ENCODE data around the gene SLC25A20.
"Not testable (repeated sequence)": the region's sequence is repeated elsewhere in the genome, so short reads cannot be mapped to it uniquely, and the experiment has no call there.

SLC25A20 gene

DNA sequence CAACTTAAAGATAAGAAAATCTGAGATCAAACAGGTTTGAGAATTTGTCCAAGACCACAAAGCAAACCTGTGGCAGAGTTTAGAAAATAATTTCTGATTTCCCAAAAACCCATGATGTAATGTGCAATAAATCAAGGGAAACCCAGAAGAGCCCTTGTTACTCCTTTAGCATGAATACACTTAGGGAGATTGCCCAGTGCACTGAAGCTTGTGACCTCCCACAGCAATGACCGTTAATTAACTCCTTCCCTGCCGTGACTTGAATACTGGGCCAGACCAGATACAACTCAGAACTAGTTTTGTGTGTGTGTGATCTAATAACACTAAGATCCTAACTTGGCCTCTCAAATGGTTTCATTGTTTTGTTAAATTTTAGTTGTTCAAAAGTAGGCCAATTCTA lies 53.5 kb downstream of the SLC25A20 start:
- no peak for DNase-seq (ENCODE audit: low read depth)

DNA sequence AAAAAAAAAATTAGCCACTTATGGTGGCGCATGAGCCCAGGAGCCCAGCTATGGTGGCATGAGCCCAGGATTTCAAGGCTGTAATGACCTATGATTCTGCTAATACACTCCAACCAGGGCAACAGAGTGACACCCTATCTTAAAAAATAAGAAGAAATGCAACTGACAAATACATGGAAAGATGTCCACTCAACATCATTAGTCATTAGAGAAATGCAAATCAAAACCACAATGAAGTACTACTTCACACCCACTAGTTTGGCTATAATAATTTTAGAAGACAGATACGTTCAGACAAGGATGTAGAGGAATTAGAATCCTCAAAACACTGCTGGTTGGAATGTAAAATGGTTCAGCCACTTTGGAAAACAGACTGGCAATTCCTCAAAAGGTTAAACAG lies 61.5 kb downstream of the SLC25A20 start:
- no peak for DNase-seq (ENCODE audit: low read depth)

DNA sequence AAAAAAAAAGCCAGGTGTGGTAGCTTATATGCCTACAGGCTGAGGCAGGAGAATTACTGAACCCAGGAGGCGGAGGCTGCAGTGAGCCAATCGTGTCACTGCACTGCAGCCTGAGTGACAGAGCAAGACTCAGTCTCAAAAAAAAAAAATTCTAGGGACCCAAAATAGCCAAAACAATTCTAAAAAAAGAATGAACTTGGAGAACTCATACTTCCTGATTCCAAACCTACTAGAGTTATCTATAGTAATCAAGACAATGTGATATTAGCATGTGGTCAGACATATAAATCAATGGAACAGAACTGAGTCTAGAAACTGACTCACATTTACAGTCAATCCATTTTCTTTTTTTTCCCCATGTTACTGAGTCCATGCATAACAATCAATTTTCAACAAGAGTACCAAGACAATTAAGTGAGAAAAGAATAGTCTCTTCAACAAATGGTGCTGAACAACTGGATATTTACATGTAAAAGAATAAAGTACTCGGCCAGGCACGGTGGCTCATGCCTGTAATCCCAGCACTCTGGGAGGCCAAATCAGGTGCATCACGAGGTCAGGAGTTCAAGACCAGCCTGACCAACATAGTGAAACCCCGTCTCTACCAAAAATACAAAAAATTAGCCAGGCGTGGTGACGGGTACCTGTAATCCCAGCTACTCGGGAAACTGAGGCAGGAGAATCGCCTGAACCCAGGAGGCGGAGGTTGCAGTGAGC lies 62.9 kb downstream of the SLC25A20 start:
- no peak for DNase-seq (ENCODE audit: low read depth)

DNA sequence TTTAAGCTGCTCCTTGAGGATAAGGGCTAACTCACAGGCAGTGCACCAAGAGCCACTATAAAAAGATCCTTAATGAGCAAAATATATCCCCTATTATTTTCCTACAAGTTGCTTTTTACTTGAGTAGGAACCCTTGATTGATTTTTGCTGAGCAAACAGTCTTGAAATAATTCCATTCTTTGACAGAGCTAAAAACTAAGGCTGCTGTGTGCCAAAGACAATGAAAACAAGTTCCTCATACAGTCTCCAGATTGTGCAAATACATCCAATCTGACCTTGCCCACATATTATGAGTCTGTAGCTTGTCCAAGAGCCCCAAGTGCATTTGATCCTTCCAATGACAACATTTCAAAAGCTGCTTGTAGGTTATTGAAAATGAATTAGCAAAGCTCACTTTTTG lies 66.0 kb downstream of the SLC25A20 start:
- peak; percentile 73 for DNase-seq (ENCODE audit: low read depth)

DNA sequence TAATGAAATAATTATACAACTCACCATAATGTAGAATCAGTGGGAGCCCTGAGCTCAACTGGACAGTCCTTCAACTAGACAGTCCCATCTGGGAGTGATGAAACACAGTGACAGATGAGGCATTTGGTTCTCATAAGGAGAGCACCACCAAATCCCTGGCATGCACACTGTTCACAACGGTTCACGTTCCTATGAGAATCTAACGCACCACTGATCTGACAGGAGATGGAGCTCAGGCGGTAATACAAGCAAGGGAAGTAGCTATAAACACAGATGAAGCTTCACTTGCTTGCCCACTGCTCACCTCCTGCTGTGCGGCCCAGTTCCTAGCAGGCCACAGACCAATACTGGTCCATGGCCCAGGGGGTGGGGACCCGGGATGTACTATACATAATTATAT lies 68.0 kb downstream of the SLC25A20 start:
- DNase-seq (ENCODE audit: low read depth), result no peak

DNA sequence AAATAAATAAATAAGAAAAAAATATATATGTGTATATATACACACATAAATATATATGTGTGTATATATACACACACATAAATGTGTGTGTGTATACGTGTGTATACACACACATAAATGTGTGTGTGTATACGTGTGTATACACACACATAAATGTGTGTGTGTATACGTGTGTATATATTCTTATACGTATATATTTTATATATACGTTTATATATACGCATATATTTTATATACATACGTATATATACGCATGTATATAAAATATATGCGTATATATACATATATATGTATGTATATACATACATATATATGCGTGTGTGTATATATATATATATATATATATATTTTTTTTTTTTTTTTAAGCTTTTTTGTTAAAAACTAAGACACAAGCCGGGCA lies 69.2 kb downstream of the SLC25A20 start:
- DNase-seq (ENCODE audit: low read depth), result not testable (repeated sequence)

DNA sequence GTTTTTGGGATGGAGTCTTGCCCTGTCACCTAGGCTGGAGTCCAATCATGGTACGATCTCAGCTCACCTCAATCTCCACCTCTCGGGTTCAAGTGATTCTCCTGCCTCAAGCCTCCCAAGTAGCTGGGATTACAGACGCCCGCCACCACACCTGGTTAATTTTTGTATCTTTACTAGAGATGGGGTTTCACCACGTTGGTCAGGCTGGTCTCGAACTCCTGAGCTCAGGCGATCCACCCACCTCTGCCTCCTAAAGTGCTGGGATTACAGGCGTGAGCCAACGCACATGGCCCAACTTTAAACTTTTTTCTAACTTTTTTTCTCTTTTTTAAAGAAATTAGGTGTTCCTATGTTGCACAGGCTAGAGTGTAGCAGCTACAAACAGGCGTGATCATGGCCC lies 70.8 kb downstream of the SLC25A20 start:
- DNase-seq (ENCODE audit: low read depth), result not testable (repeated sequence)

DNA sequence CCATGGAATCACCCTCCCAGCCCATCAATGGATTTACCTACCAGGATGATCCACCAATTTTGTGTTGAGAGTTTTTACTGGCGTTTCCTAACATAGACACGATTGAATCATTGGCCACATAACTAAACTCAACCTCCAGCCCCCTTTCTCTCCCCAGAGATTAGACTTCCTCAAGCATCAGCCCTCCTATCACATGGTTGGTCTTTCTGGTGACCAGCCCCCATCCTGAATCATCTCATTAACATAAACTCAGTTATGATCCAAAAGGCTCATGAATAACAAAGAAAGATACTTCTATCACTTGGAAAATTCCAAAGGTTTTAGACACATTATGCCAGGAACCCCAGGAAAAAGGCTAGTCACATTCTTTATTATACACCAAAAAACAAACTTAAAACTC lies 72.2 kb downstream of the SLC25A20 start:
- peak; percentile 99 for DNase-seq (ENCODE audit: low read depth)

DNA sequence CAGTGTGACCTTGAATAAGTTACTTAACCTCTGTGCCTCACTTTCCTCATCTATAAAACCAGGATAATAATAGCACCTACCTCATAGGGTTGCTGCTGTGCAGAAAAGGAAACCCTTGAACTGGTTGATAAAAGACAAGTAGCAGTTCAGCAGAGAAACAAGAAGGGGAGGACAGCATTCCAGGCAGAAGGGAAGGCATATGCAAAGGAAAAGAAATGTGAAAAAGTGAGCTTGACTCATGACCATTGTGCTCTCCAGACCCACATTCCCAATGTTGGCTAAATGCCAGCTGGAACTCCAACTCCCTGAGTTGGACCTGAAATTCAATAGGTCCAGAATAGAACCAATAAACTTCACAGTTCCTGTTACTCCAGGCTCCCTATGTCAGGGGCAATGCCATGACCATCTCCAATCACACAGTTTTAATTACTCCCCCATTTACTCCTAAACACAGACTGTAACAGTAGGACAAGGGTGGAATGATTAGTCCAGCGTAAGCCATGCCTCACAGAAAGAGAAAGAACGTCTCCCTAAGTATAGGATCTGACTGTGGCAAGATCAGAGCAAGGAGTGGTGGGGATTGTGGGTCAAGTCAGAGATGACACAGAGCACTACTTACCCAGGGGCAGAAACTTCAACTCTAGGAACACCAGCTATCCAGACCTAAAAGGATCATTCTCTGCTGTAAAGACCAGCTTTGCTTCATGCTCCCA lies 77.9 kb downstream of the SLC25A20 start:
- DNase-seq (ENCODE audit: low read depth), result peak; percentile 64

DNA sequence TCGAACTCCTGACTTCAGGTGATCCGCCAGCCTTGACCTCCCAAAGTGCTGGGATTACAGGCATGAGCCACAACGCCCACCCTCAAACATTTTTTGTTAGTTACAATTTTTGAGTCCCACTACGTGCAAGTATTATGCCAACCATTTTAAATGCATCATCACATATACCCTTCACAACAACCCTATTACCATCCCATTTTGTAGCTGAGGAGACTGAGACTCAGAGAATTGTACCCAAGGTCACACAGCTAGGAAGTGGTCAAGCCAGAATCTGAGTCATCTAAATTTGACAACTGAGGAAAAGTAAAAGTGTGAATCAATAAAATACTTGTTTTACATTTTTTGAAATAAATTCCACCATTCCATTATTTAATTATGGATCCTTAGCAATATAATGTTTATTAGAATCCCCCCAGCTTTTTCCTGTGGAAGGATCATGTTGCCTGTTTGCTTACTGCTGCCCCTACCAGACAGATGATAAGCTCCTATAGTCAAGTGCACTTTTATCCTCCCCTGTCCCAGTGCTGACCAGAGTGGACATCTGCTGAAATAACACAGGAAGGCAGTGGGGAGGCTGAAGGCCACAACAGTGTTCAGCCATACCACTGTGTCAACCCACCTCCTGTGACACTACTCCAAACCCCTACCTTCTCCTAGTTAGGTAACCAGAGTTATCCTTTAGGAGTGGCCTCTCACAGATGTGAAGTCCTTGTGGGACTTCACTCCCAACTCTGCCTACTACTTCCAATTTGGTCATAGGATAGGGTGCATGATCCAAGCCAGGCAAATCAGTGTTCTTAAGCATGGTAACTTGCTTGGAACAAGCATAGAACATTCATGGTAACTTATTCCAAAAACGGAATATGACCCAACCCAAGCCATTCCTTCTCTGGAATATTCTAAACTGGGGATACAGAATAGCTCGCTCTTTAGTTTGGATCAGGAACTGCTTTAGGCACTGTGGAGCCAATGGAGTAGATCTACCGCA lies 79.2 kb downstream of the SLC25A20 start:
- DNase-seq (ENCODE audit: low read depth), result no peak

DNA sequence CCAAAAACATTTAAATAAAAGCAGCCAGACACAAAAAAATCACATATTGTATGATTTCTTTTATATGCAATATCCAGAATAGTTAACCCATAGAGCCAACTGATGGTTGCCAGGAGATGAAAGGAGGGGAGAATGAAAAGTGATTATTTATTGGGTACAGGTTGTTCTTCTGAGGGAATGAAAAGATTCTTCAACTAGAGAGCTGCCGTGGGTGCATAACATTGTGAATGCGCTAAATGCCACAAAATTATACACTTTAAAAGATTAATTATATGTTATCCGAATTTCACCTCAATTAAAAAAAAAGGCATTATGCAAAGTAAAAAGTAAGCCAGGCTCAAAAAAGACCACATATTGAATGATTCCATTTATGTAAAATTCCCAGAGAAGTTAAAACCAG lies 87.2 kb downstream of the SLC25A20 start:
- no peak for DNase-seq (ENCODE audit: low read depth)

Measured in stromal cell of bone marrow (primary cell).